Measurements from ENCODE around the gene SUFU. TPM values are rescaled to one million over a fixed set of nuclear protein-coding genes. Genes with fewer than 3 reads are reported as not detected.

Gene SUFU
- total RNA-seq, 1 experiment from 2014 or later, result 2.7 TPM

GRCh38 chr10:102632394-102633111, 128.8 kb downstream of the SUFU start:
- peaks cover 75% of the 10 kb centered on the region for H3K4me1 ChIP-seq (replicated peaks)
- no peak overlapping the region for H3K4me3 ChIP-seq
- no peaks in the 10 kb centered on the region for H3K27me3 ChIP-seq (replicated peaks)
- H3K9me3 ChIP-seq (replicated peaks), result no peaks in the 10 kb centered on the region
- H3K27ac ChIP-seq, result peak overlapping the region; percentile 59
- DNase-seq (ENCODE audit: low read depth in 1 of 2, low spot score in 2 of 2), result no peak
- H3K36me3 ChIP-seq, result no peaks in the 10 kb centered on the region

GRCh38 chr10:102633287-102633686, 129.5 kb downstream of the SUFU start:
- Histone ChIP-seq H3K4me1 (replicated peaks) (peaks cover 67% of the 10 kb centered on the region), H3K36me3 (no peaks in the 10 kb centered on the region), H3K4me3 (no peak overlapping the region), H3K9me3 (replicated peaks) (no peaks in the 10 kb centered on the region), H3K27ac (peak overlapping the region; percentile 59), H3K27me3 (replicated peaks) (no peaks in the 10 kb centered on the region)
- DNase-seq (ENCODE audit: low read depth in 1 of 2, low spot score in 2 of 2), result peak; percentile 61 to 76

- Histone ChIP-seq H3K9me3 (replicated peaks) (no peaks in the 10 kb centered on the region), H3K27ac (peak overlapping the region; percentile 59), H3K27me3 (replicated peaks) (no peaks in the 10 kb centered on the region), H3K36me3 (no peaks in the 10 kb centered on the region), H3K4me3 (no peak overlapping the region), H3K4me1 (replicated peaks) (peaks cover 62% of the 10 kb centered on the region)
- DNase-seq (ENCODE audit: low read depth in 1 of 2, low spot score in 2 of 2), result no peak
Measured at GRCh38 chr10:102633848-102634247, 130.1 kb downstream of the SUFU start.

GRCh38 chr10:102634686-102635085, 130.9 kb downstream of the SUFU start:
- H3K36me3 ChIP-seq, result no peaks in the 10 kb centered on the region
- no peak overlapping the region for H3K27ac ChIP-seq
- DNase-seq (ENCODE audit: low read depth in 1 of 2, low spot score in 2 of 2), result no peak
- no peaks in the 10 kb centered on the region for H3K9me3 ChIP-seq (replicated peaks)
- no peak overlapping the region for H3K4me3 ChIP-seq
- no peaks in the 10 kb centered on the region for H3K27me3 ChIP-seq (replicated peaks)
- peaks cover 54% of the 10 kb centered on the region for H3K4me1 ChIP-seq (replicated peaks)

GRCh38 chr10:102635377-102635776, 131.6 kb downstream of the SUFU start:
- Histone ChIP-seq H3K36me3 (no peaks in the 10 kb centered on the region), H3K4me1 (replicated peaks) (peaks cover 47% of the 10 kb centered on the region), H3K27me3 (replicated peaks) (no peaks in the 10 kb centered on the region), H3K9me3 (replicated peaks) (no peaks in the 10 kb centered on the region), H3K27ac (no peak overlapping the region), H3K4me3 (no peak overlapping the region)
- no peak for DNase-seq (ENCODE audit: low read depth in 1 of 2, low spot score in 2 of 2)

GRCh38 chr10:102639537-102639936, 135.8 kb downstream of the SUFU start:
- no peaks in the 10 kb centered on the region for H3K9me3 ChIP-seq (replicated peaks)

GRCh38 chr10:102641402-102641801, 137.6 kb downstream of the SUFU start:
- Histone ChIP-seq H3K27me3 (replicated peaks) (no peaks in the 10 kb centered on the region), H3K4me3 (peak overlapping the region; percentile 93), H3K4me1 (replicated peaks) (peaks cover 24% of the 10 kb centered on the region), H3K36me3 (peaks cover 23% of the 10 kb centered on the region), H3K27ac (peak overlapping the region; percentile 34), H3K9me3 (replicated peaks) (no peaks in the 10 kb centered on the region)
- no peak for DNase-seq (ENCODE audit: low read depth in 1 of 2, low spot score in 2 of 2)

More at GRCh38 chr10:102639537-102639936, 135.8 kb downstream of the SUFU start:
- Histone ChIP-seq H3K4me1 (replicated peaks) (peaks cover 11% of the 10 kb centered on the region), H3K36me3 (peaks cover 7% of the 10 kb centered on the region), H3K27me3 (replicated peaks) (no peaks in the 10 kb centered on the region), H3K4me3 (no peak overlapping the region), H3K27ac (no peak overlapping the region)
- DNase-seq (ENCODE audit: low read depth in 1 of 2, low spot score in 2 of 2), result no peak

GRCh38 chr10:102641880-102642735, 138.3 kb downstream of the SUFU start:
- Histone ChIP-seq H3K27ac (peak overlapping the region; percentile 88), H3K27me3 (replicated peaks) (no peaks in the 10 kb centered on the region), H3K4me3 (peak overlapping the region; percentile 93), H3K4me1 (replicated peaks) (peaks cover 31% of the 10 kb centered on the region), H3K9me3 (replicated peaks) (no peaks in the 10 kb centered on the region), H3K36me3 (peaks cover 30% of the 10 kb centered on the region)
- DNase-seq (ENCODE audit: low read depth in 1 of 2, low spot score in 2 of 2), result peak; percentile 96 to 99

GRCh38 chr10:102642736-102643335, 139.1 kb downstream of the SUFU start:
- Histone ChIP-seq H3K27ac (peak overlapping the region; percentile 88), H3K4me3 (peak overlapping the region; percentile 93), H3K9me3 (replicated peaks) (no peaks in the 10 kb centered on the region), H3K27me3 (replicated peaks) (no peaks in the 10 kb centered on the region), H3K36me3 (peaks cover 37% of the 10 kb centered on the region), H3K4me1 (replicated peaks) (peaks cover 38% of the 10 kb centered on the region)
- DNase-seq (ENCODE audit: low read depth in 1 of 2, low spot score in 2 of 2), result peak in 1 of 2 experiments; percentile 78

GRCh38 chr10:102643336-102644065, 139.7 kb downstream of the SUFU start:
- Histone ChIP-seq H3K36me3 (peaks cover 44% of the 10 kb centered on the region), H3K27me3 (replicated peaks) (no peaks in the 10 kb centered on the region), H3K9me3 (replicated peaks) (no peaks in the 10 kb centered on the region), H3K27ac (peak overlapping the region; percentile 88), H3K4me3 (peak overlapping the region; percentile 93), H3K4me1 (replicated peaks) (peaks cover 42% of the 10 kb centered on the region)
- peak; percentile 80 to 83 for DNase-seq (ENCODE audit: low read depth in 1 of 2, low spot score in 2 of 2)

- H3K36me3 ChIP-seq, result peaks cover 50% of the 10 kb centered on the region
- H3K27me3 ChIP-seq (replicated peaks), result no peaks in the 10 kb centered on the region
- DNase-seq (ENCODE audit: low read depth in 1 of 2, low spot score in 2 of 2), result peak in 1 of 2 experiments; percentile 67
- peak within 1 kb of the TSS; percentile 88 for H3K27ac ChIP-seq
- no peaks in the 10 kb centered on the region for H3K9me3 ChIP-seq (replicated peaks)
- H3K4me3 ChIP-seq, result peak within 1 kb of the TSS; percentile 93
- peaks cover 42% of the 10 kb centered on the region for H3K4me1 ChIP-seq (replicated peaks)
Measured at GRCh38 chr10:102644066-102644645, 140.4 kb downstream of the SUFU start, which contains the start of gene TRIM8. Gene TRIM8 (plus strand): TSS chr10:102644479. CDS start chr10:102644618, 139 bp downstream.

- no peaks in the 10 kb centered on the region for H3K27me3 ChIP-seq (replicated peaks)
- DNase-seq (ENCODE audit: low read depth in 1 of 2, low spot score in 2 of 2), result peak; percentile 71 to 73
- peak overlapping the region; percentile 86 for H3K27ac ChIP-seq
- peaks cover 56% of the 10 kb centered on the region for H3K36me3 ChIP-seq
- peak overlapping the region; percentile 93 for H3K4me3 ChIP-seq
- peaks cover 45% of the 10 kb centered on the region for H3K4me1 ChIP-seq (replicated peaks)
- H3K9me3 ChIP-seq (replicated peaks), result no peaks in the 10 kb centered on the region
Measured at GRCh38 chr10:102644646-102645387, 141.0 kb downstream of the SUFU start.
